ENCODE measurements around the gene ENOPH1.

- TF ChIP-seq EZH2 (IDR thresholded peaks at IDR 0.05; ENCODE audit: borderline replicate concordance, low read length): no peak
- no peak for TF ChIP-seq CTCF (conservative IDR thresholded peaks at IDR 0.05 in 1 of 2, IDR thresholded peaks at IDR 0.05 in 1 of 2; ENCODE audit: extremely low read depth in 1 of 2, insufficient read depth in 1 of 2, low read depth in 1 of 2, low read length in 2 of 2)
Observed at GRCh38 chr4:82489987-82490386, 59.6 kb downstream of the ENOPH1 start.
